Stimulated activated effector memory CD8-positive, alpha-beta T cell treated with anti-CD3 and anti-CD28 coated beads, Interleukin-12 subunit alpha, Interleukin-12 subunit beta, amount 100 ng/mL, for 72 hours (primary cell): ENCODE data around the gene MLLT10.

Experiments
- ATAC-seq: fragments of 150-1000 bp; cut with Tn5 transposase; 2 replicates; pipeline ENCODE4 v1.10.0; 2021
- DNase-seq, 2 donors: peaks; one replicate each; pipeline ENCODE4 v3.0.0; 2021 to 2022; ENCODE audit warnings: low spot score in 2 of 2
- H3K27ac Mint-ChIP-seq: one replicate; pipeline ENCODE4 v1.8.0; 2022; ENCODE audit warnings: mild to moderate bottlenecking, mixed read lengths
- H3K36me3 Mint-ChIP-seq: one replicate; pipeline ENCODE4 v1.8.0; 2022; ENCODE audit warnings: mild to moderate bottlenecking, mixed read lengths
- H3K4me1 Mint-ChIP-seq: one replicate; pipeline ENCODE4 v1.8.0; 2022; ENCODE audit warnings: mixed read lengths
- H3K4me3 Mint-ChIP-seq: one replicate; pipeline ENCODE4 v1.8.0; 2022; ENCODE audit warnings: mild to moderate bottlenecking, mixed read lengths
- H3K9me3 Mint-ChIP-seq: one replicate; pipeline ENCODE4 v1.8.0; 2022; ENCODE audit warnings: mixed read lengths

Gene MLLT10

GRCh38 chr10:21497177-21497807 lies 36.7 kb upstream of the MLLT10 start:
- Mint-ChIP-seq H3K4me3 (peak overlapping the region; percentile 80), H3K9me3 (no peaks in the 10 kb centered on the region), H3K36me3 (no peaks in the 10 kb centered on the region), H3K27ac (no peak overlapping the region), H3K4me1 (peaks cover 19% of the 10 kb centered on the region)
- DNase-seq (peak in 1 of 2 donors; percentile 62), ATAC-seq (peak; percentile 36)

GRCh38 chr10:21498377-21498776 lies 35.7 kb upstream of the MLLT10 start:
- Mint-ChIP-seq H3K4me3 (peak overlapping the region; percentile 80), H3K36me3 (no peaks in the 10 kb centered on the region), H3K27ac (no peak overlapping the region), H3K4me1 (peaks cover 19% of the 10 kb centered on the region), H3K9me3 (no peaks in the 10 kb centered on the region)
- no peak for ATAC-seq
- DNase-seq, result no peak

- no peak for DNase-seq
- Mint-ChIP-seq H3K36me3 (no peaks in the 10 kb centered on the region), H3K4me1 (peaks cover 18% of the 10 kb centered on the region), H3K4me3 (no peak overlapping the region), H3K9me3 (no peaks in the 10 kb centered on the region), H3K27ac (no peak overlapping the region)
- ATAC-seq, result no peak
These were observed 35.0 kb upstream of the MLLT10 start for GRCh38 chr10:21498986-21499385.

DNA sequence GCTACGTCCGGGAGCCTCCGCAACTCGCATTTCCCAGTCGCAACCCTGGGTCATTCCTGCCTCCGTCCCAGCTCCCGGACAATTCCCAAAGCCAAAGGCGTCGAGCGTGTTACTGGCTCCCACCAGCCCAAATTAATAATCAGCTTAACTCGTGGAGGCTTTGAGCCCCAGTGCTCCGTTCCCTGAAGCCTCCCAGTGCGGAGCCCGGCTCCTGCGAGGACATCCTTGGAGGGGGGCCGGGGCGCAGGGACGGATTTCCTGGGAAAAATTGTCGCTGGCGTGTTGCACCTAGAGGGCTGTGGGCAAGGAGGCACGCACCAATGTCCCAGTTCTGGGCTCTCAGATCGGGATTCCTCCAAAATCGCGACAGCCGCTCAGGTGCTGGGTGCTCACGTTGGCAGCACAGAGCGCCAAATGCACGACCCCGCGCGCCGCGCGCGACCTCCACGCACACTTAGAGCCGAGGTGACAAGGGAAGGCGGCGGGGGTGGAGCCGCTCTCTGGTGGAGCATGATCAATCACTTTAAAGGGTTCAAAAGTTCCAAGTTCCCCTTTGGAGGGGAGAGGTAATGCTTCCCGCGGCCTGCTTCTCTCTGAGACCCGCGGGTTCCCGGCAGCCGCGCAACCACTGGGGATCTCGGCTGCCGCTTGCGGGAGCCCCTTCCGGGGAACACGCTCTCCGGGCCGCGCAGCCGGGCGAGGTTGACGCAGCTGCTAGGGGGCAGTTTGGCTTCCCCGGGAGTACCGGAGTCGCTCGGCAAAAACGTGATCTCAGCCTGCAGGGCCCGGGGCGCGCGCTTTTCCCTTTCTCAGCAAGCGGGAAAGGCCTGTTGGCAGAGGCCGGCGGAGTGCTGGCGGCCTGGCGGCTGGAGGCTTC lies 34.1 kb upstream of the MLLT10 start:
- ATAC-seq (no peak), DNase-seq (no peak)
- no peaks in the 10 kb centered on the region for H3K36me3 Mint-ChIP-seq
- H3K27ac Mint-ChIP-seq, result no peak overlapping the region
- peaks cover 13% of the 10 kb centered on the region for H3K4me1 Mint-ChIP-seq
- H3K9me3 Mint-ChIP-seq, result no peaks in the 10 kb centered on the region
- no peak overlapping the region for H3K4me3 Mint-ChIP-seq

DNA sequence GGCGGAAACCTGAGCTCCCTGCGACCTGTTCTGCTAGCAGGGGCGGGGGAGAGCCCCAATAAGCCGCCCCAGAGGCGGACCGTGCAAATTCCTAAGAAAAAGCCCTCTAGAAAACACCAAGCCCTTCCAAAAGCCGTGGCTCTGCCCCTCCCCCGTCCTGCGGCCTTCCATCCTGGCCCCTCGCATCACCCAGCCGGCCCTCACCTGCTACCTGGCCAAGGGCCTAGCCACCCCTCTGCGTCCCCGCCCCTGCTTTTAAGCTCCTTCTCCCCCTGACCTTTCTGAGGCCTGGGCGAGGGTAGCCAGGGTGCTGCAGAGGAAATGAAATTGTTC lies 33.5 kb upstream of the MLLT10 start:
- no peak for DNase-seq
- peaks cover 8% of the 10 kb centered on the region for H3K4me1 Mint-ChIP-seq
- no peaks in the 10 kb centered on the region for H3K36me3 Mint-ChIP-seq
- no peak overlapping the region for H3K4me3 Mint-ChIP-seq
- no peak for ATAC-seq
- H3K27ac Mint-ChIP-seq, result no peak overlapping the region
- no peaks in the 10 kb centered on the region for H3K9me3 Mint-ChIP-seq

DNA sequence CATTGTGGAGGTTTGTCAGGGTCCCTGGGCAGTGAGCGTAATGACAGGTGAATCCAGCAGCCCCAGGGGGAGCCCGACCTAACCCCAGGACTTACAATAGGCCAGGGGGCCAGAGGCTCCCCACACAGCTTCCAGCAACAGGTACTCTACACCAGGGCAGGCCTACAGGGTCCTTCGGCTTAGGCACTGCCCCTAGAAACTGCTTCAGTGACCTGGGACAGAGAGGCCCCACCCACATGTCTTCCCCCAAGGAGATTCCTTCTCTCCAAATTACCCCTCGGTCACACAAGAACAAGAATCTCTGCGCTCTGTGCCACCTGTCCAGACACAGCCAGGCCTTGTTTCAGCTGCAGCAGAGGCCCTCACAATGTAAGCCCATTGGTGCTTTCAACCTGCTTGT lies 32.9 kb upstream of the MLLT10 start:
- Mint-ChIP-seq H3K36me3 (no peaks in the 10 kb centered on the region), H3K27ac (no peak overlapping the region), H3K4me1 (peaks cover 8% of the 10 kb centered on the region), H3K9me3 (no peaks in the 10 kb centered on the region), H3K4me3 (no peak overlapping the region)
- DNase-seq (no peak), ATAC-seq (no peak)

DNA sequence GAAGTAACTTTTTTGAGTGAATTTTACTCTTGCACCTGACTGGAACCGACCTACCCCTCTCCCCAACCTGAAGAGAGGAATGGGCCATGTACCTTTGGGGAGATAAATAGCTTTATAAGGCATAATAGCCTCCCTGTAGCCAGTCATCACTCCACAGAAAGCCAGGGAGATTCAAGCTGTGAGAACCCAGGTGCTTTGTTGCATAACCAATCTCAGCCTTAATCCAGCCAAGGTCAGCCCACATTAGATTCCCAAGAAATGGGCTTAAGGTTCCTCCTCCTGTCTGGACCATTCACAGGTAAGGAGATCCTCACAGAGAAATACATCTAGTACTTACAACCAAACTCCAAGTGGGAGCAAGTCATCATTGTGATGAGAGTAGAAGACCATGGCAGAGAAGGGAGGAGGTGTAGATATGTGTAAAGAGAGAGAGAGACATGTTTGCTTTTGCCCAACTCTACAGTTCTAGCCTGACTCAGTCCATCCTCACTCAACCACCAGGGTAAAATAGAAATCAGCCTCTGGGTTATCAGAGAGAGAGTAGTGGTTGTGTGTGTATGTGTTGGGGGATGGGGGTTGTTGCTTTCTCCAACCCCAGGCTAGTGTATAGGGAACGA lies 32.2 kb upstream of the MLLT10 start:
- peak; percentile 50 for ATAC-seq
- no peak overlapping the region for H3K27ac Mint-ChIP-seq

DNA sequence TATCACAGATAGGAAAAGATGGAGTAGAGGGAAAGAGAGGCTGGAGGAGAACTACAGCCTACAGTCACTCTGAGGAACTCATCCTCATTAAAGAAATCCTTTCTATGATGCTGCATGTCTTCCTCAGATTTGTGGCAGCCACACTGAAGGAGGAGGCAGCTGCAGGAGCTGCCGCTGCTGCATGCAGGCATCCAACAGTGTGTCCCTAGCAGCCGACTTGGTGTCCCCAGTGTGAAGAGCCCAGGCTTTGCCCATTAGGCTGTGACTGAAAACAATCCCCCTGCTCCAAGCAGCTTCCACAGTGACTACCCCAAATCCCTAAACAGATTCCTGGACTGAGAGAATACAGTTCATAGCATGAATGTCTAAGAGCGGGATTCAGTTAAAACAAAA lies 31.7 kb upstream of the MLLT10 start:
- no peak for ATAC-seq

More for the DNA sequence above, 32.2 kb upstream of the MLLT10 start:
- Mint-ChIP-seq H3K4me3 (no peak overlapping the region), H3K4me1 (peaks cover 8% of the 10 kb centered on the region), H3K9me3 (no peaks in the 10 kb centered on the region), H3K36me3 (no peaks in the 10 kb centered on the region)
- DNase-seq, result no peak

DNA sequence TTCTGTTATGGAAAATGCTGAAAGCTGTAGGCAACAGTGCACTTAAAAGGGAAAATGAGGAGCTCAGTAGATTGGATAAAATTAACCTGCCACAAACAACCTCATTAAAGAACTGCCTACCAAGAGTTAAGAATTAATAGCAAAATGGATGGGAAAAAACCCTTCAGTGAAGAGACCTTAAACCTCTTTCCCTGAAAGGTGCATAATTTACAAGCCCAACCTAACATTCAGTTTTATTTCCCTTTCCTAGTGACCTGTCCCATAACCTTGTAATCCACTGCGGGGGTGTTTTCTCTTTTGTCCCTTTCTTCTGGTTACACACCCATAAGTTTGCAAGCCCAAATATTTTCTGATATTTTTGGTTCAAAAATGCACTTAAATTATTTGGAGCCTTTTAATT lies 30.5 kb upstream of the MLLT10 start:
- no peak for DNase-seq
- no peaks in the 10 kb centered on the region for H3K36me3 Mint-ChIP-seq
- H3K9me3 Mint-ChIP-seq, result no peaks in the 10 kb centered on the region
- peaks cover 8% of the 10 kb centered on the region for H3K4me1 Mint-ChIP-seq
- no peak for ATAC-seq
- no peak overlapping the region for H3K4me3 Mint-ChIP-seq
- no peak overlapping the region for H3K27ac Mint-ChIP-seq

More for the DNA sequence above, 31.7 kb upstream of the MLLT10 start:
- Mint-ChIP-seq H3K27ac (no peak overlapping the region), H3K9me3 (no peaks in the 10 kb centered on the region), H3K4me1 (peaks cover 8% of the 10 kb centered on the region), H3K4me3 (no peak overlapping the region), H3K36me3 (no peaks in the 10 kb centered on the region)
- DNase-seq, result no peak

- DNase-seq (no peak), ATAC-seq (no peak)
- no peaks in the 10 kb centered on the region for H3K4me1 Mint-ChIP-seq
- no peak overlapping the region for H3K4me3 Mint-ChIP-seq
- H3K36me3 Mint-ChIP-seq, result no peaks in the 10 kb centered on the region
- H3K9me3 Mint-ChIP-seq, result no peaks in the 10 kb centered on the region
- H3K27ac Mint-ChIP-seq, result no peak overlapping the region
These were observed 28.2 kb upstream of the MLLT10 start for GRCh38 chr10:21505711-21506278.

DNA sequence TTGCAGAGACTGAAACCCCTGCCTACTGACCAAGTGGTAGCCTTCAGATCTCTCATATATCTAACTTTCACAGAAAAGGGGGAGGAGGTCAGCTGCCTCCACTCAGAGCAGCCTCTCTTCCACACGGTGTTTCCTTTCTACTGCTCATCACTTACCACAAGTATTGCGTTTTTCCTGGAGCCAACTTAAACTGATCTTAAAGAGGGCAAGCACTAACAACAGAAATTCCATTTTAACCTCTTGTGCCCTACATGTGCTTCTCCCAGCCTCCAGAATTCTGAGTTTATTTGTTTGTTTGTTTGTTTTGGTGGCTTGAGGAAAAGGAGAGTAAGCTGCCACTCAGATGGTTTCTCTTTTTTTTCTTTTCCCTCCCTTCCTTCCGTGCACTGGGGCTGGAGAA lies 27.7 kb upstream of the MLLT10 start:
- Mint-ChIP-seq H3K4me1 (no peaks in the 10 kb centered on the region), H3K9me3 (no peaks in the 10 kb centered on the region), H3K36me3 (no peaks in the 10 kb centered on the region), H3K27ac (no peak overlapping the region), H3K4me3 (no peak overlapping the region)
- ATAC-seq, result no peak
- DNase-seq, result no peak

DNA sequence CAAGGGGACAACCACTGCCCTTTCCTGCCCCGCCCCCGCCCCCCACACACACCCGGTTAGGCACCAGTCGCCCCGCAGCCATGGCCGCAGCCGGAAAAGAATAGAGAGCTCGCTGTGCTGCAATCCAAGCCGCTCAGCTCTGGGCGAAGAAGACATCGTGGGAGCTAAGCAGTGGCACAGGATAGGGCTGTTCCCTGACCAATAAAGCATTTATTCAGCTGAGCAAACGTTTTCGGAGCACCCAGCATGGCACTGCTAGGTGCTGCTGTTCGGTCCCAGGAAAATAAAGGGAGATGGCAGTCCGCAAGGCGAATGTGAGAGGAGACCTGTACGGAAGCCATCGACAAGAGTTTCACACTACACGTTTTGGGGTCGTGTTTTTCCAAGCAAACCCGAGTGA lies 26.9 kb upstream of the MLLT10 start:
- Mint-ChIP-seq H3K27ac (no peak overlapping the region), H3K4me1 (no peaks in the 10 kb centered on the region), H3K4me3 (no peak overlapping the region), H3K9me3 (no peaks in the 10 kb centered on the region), H3K36me3 (no peaks in the 10 kb centered on the region)
- ATAC-seq (no peak), DNase-seq (no peak)

DNA sequence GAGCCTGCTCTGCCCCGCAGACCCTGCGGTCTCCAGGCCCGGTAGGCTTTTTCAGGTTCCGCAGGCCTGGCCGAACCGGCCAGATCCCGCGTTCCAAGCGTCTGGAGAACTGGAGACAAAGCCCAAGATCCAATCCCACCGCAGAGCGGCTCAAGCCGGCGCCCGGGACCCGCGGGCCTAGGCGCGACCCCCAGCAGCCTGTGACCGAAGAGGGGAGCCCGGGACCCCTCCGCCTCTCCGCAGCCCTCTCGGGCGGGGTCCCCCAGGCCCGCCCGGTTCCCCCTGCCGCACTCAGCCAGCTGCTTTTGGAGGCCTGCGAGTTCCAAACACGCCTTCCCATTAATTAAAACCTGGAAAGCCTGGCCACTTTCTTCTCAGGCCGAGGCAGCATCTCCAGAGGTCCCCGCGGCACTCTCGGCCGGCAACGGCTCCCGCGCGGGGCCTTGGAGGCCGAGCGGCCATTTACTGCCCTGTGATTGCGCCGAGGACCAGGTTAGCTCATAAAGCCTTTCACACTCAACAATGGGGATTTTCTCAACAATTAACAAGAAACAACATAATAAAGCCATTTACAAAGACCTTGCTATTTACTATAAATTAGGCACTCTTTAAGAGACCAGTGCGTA lies 25.2 kb upstream of the MLLT10 start:
- ATAC-seq (no peak), DNase-seq (no peak)
- Mint-ChIP-seq H3K4me1 (no peaks in the 10 kb centered on the region), H3K4me3 (no peak overlapping the region), H3K27ac (no peak overlapping the region), H3K9me3 (no peaks in the 10 kb centered on the region), H3K36me3 (no peaks in the 10 kb centered on the region)

DNA sequence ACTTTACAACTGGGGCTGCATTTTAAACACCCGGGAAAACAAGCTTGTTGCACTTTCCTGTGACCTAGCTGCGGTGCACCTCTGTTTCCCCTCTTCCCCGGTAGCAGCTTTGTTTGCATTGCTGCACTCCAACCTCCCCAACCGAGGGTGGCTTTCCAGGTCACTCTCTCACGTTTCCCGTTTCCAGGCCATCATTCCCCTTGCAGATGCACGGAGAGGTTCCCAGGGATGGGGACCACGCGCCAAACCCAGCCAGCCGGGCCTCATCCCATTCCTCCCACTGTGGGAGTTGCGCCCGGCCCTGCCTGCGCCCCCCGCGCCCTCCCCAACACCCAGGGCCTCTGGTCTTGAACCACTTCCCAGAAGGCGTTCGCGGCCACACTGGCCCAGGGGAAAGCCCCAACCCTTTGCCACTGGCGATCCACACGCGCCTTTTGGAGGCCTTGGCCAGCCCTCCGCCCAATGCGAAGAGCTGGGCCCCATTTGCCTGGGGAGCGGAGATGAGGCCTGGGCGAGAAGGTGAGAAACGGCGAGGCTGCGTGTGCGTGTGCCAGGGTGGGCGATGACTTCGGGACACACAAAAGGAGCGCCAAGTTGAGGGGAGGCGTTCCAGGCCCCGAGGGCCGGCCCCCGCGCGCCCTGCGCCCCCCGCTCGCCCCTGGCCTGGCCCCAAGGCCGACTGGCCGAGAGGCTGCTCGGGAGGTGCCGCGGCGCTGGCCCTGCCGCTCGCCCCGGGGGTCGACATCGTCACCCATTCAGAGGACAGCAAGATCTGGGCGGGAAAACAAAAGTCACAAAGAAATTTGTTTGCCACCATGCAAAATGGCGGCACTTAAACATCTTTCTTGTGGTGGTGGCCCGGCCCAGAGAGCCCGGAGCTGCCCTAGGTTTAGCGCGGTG lies 24.4 kb upstream of the MLLT10 start:
- Mint-ChIP-seq H3K4me3 (no peak overlapping the region), H3K9me3 (no peaks in the 10 kb centered on the region), H3K36me3 (no peaks in the 10 kb centered on the region), H3K27ac (no peak overlapping the region), H3K4me1 (no peaks in the 10 kb centered on the region)
- DNase-seq (no peak), ATAC-seq (no peak)
